ENCODE data around the gene RAB27B. TPM values are rescaled to one million over a fixed set of nuclear protein-coding genes. Genes with fewer than 3 reads are reported as not detected.
"Not testable (repeated sequence)": the region's sequence is repeated elsewhere in the genome, so short reads cannot be mapped to it uniquely, and the experiment has no call there.

Gene RAB27B, protein sequence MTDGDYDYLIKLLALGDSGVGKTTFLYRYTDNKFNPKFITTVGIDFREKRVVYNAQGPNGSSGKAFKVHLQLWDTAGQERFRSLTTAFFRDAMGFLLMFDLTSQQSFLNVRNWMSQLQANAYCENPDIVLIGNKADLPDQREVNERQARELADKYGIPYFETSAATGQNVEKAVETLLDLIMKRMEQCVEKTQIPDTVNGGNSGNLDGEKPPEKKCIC
- total RNA-seq = 10 to 100 TPM in 1 of 2 donors, 1 to 10 TPM in 1; 9.7 to 16.0 TPM
- long read RNA-seq, full-length matches to known transcripts = 1 of 2 reads
- long read RNA-seq, partial matches to known transcripts = 0 of 2 reads
- long read RNA-seq, other reads (novel, unspliced or antisense) = 1 of 2 reads

DNA sequence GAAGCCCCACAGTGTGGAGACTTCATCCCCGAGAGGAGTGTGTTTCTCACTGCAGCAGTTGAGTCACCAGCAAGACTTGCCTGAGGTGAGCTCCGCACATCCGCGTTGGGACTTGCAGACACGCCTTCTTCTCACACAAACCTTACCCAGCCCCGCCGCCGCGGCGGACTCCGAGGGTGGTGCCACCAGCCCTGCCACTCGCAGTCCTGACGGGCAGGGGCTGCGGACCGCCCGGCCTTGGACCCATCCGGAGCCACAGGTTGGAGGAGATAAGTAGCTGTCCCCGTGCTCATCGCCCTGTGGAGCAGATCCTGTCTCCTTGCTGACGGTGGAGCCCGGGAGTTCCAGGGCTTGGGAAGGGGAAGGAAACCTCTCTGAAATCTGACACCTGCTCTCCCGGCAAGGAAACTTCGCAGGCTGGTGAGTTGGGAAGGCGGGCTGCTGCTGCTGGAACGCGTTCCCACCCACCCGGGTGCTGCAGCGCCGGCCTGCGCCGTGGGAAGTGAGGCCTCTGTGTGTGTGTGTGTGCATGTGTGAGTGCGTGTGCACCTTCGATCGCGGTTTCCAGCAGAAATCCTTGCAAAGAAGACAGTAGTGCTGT is at the start of gene RAB27B:
RAB27B (plus strand) TSS at position 197 of the 601 bp plus-strand sequence. CDS start 49,109 bp downstream, outside the sequence.
- DNase-seq = peak; percentile 90 to 93
- intact Hi-C loops (cut with DNase I, micrococcal nuclease) = no loop called here
- ATAC-seq = peak; percentile 96

DNA sequence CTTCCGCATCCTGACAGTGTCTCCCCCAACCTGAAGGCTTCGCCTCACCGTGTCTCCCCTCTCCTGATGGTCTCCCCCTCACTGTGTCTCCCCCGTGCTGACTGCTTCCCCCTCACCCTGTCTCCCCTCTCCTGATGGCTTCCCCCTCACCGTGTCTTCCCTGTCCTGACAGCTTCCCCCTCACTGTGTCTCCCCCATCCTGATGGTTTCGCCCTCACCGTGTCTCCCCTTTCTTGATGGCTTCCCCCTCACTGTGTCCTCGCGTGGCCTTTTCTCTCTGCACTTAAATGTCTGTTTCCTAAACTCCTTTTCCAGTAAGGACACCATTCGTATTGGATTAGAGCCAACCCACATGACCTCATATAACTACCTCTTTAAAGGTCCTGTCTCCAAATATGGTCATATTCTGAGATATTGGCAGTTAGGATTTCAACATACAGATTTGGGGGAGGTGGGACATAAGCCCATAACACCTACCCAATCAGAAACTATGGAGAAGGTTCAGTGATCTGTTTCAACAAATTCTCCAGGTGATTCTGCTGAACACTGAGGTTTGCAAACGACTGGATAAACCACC is 47.9 kb upstream of the RAB27B start:
- intact Hi-C loops (cut with DNase I, micrococcal nuclease) = no loop called here
- DNase-seq (no peak), ATAC-seq (no peak)

DNA sequence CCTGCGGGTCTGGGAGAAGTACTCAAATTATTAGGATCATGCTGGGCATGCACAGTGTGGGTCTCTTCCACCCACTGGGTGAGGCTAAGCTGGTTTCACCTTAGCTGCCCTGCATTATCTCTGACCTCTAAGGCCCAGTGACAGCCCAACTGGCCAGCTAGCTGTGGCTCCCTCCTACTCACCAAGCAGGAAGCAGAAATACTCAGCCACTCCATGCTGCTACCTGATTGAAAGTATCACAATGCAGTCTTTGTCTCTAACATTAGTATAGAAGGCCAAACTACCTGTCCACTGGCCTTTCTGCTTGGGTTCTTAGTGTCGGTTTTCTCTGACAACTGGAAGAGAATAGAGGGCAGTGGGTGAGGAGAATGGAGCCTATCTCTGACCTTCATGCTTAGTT is 47.3 kb upstream of the RAB27B start:
- no peak for DNase-seq
- intact Hi-C loops (cut with DNase I, micrococcal nuclease) = no loop called here
- ATAC-seq = no peak

DNA sequence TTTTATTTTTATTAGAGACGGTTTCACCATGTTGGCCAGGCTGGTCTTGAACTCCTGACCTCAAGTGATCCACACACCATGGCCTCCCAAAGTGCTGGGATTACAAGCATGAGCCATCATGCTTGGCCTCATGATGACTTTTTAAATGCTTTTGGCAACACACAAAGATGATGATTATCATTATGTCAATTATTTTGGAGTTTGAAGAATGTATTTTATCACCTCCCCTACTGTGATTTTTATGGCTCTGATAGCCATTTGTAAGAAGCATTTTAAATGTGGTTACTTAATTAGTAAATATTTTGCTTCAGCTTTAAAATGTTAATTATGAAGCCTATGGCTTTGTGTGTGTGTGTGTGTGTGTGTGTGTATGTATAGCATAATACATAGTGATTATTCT is 45.1 kb upstream of the RAB27B start:
- intact Hi-C loops (cut with DNase I, micrococcal nuclease) = no loop called here
- DNase-seq (no peak), ATAC-seq (no peak)

- ATAC-seq = no peak
These were observed 42.1 kb upstream of the RAB27B start for GRCh38 chr18:54786206-54786605.

DNA sequence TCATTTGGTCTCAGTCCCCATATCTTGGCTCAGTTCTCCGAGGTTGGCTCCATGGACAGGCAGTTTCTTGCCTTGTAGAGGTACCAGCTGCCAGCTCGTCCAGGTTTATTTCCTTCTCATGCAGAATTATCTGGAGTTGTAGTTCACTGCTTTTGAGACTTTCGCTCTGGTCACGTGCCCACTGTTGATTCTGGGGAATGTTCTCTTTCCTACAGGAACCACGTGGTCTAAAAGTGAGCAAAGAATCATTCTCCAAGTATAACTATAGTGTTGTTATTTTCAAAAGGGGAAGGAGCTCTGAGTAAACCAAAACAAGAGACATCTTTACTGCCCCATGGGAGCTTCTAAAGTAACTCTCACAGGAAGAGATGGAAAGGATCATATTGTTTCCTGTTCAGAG is 41.2 kb upstream of the RAB27B start:
- ATAC-seq (no peak), DNase-seq (no peak)
- intact Hi-C loops (cut with DNase I, micrococcal nuclease) = no loop called here

More at GRCh38 chr18:54786206-54786605, 42.1 kb upstream of the RAB27B start:
- DNase-seq = no peak
- intact Hi-C loops (cut with DNase I, micrococcal nuclease) = no loop called here

DNA sequence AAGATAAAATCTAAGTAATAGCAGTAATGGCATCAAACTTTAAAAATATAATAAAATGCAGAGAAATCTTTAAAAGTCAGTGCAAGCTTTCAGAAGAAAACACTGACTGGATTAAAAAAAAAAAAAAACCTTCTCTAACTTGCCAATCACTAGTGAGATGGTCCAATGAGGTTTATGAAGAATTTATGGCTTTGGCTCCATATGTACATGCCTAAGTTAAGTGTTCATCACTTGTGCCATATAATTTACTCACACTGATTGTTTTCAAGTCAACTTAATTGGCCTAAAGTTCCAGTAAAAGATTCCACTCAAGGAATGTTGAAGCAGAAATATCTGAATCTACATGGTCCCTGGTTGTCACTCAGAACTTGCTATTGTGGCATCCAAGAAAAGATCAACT is 40.7 kb upstream of the RAB27B start:
- peak; percentile 58 for ATAC-seq
- DNase-seq = no peak
- intact Hi-C loops (cut with DNase I, micrococcal nuclease) = no loop called here

- intact Hi-C loops (cut with DNase I, micrococcal nuclease) = no loop called here
- DNase-seq (no peak), ATAC-seq (no peak)
These were observed 38.2 kb upstream of the RAB27B start for GRCh38 chr18:54790109-54790508.

- ATAC-seq (no peak), DNase-seq (no peak)
- intact Hi-C loops (cut with DNase I, micrococcal nuclease) = no loop called here
These were observed 36.6 kb upstream of the RAB27B start for GRCh38 chr18:54791657-54792056.

GRCh38 chr18:54792079-54792478 is 36.2 kb upstream of the RAB27B start:
- DNase-seq (no peak), ATAC-seq (no peak)
- intact Hi-C loops (cut with DNase I, micrococcal nuclease) = no loop called here

- no peak for ATAC-seq
- no peak for DNase-seq
- intact Hi-C loops (cut with DNase I, micrococcal nuclease) = no loop called here
These were observed 33.5 kb upstream of the RAB27B start for GRCh38 chr18:54794823-54795222.

DNA sequence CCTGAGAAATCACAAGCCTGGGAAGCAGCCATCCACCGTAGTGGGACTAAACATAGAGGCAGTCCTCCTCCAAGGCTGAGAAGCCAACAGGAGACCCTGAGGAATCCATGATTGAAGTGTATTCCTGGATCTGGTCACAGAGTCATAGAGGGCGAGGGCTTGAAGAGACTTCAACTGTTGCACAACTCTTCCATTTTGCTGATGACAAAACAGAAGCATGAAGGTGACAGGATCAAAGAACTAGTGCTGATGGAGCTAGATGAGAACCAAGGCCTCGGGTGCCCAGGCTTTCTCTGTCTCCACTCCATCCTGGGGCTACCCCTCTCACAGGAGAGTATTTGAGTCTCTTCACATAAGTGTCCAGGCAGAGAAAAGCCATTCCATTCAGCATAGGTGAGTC is 30.1 kb upstream of the RAB27B start:
- ATAC-seq = no peak
- intact Hi-C loops (cut with DNase I, micrococcal nuclease) = no loop called here
- DNase-seq = no peak

DNA sequence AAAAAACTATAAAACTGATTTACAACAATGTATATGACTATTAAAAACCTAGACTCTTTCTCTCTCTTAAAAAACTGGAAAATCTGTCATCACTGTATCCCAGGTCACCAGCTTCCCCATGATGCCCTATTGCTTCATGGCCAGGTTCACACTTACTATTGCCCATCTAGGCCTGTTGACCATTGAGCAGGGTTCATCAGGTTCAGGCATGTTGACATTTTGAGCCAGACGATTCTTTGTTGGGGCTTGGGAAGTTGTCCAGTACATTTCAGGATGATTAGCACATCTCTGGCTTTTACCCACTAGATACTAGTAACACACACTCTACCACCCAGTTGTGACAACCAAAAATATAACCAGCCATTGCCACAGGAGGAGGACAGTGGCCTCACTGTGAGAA is 26.9 kb upstream of the RAB27B start:
- ATAC-seq (no peak), DNase-seq (no peak)
- intact Hi-C loops (cut with DNase I, micrococcal nuclease) = no loop called here

GRCh38 chr18:54802178-54802577 is 26.1 kb upstream of the RAB27B start:
- DNase-seq (no peak), ATAC-seq (no peak)
- intact Hi-C loops (cut with DNase I, micrococcal nuclease) = no loop called here

GRCh38 chr18:54802686-54803395 is 25.4 kb upstream of the RAB27B start:
- intact Hi-C loops (cut with DNase I, micrococcal nuclease) = no loop called here
- DNase-seq (no peak), ATAC-seq (no peak)

DNA sequence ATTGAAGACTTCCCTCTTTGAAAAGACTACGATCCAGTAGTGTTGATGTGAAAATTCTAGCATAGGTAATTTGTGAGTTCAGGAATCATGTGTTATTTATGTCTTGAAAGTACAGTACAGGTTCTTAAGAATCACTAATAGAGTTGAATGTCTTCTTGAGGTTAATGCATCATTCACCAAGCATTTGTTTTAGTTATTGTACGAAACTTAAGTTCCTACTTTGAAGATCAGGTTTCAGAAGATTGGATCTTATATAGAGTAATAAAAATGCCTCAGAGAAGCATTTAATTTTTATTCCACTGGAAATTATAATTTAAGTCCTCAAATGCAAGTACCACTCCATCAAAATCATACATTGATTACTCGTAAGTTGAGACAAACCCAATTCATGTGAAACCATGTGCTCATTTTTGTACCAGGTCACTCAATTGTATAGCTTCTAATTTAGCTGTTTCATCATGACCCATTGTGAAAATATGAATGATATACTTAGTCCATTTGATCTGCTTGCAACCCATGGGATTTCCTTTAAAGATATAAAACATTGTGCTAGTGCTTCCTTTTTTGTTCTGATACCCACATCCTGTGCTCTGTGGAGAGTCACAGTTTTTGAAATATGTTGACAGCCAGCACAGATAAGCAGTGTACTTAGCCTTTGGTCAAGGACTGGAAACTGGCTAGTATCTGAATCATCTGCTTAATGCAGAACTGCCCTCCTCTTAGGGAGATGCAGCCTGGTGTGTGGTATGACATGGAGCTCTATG is 22.5 kb upstream of the RAB27B start:
- no peak for ATAC-seq
- intact Hi-C loops (cut with DNase I, micrococcal nuclease) = no loop called here
- no peak for DNase-seq

GRCh38 chr18:54806526-54806925 is 21.8 kb upstream of the RAB27B start:
- ATAC-seq (no peak), DNase-seq (no peak)
- intact Hi-C loops (cut with DNase I, micrococcal nuclease) = no loop called here

DNA sequence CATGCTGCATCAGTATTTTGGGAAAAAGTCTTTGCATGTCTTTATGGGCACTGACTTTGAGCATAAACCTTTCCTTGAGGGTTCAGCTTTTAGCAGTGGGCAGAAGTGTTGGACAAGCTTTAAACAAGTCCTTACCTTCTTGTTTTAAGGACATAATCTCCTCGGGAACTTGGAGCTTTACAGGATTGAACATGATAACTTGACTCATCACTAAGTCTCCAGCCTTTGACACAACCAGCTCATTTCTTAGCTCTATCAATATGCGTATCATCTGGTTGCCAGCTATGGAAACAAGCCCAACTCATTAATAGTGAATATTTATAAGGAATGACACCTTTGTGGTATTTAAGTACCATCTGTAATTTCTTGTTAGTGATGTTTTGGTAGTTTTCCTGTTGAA is 21.0 kb upstream of the RAB27B start:
- ATAC-seq (no peak), DNase-seq (no peak)
- intact Hi-C loops (cut with DNase I, micrococcal nuclease) = no loop called here

DNA sequence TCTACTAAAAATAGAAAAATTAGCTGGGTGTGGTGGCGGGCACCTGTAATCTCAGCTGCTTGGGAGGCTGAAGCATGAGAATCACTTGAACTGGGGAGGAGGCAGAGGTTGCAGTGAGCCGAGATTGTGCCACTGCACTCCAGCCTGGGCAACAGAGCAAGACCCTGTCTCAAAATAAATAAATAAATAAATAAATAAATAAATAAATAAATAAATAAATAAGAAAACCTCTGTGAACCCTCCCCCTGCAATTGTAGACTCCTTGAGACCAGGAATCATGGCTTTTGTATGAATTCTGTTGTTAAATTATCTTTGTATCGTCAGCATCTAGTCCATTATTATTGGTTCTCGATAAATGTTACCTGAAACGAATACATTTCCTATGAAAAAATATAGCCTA is 17.6 kb upstream of the RAB27B start:
- intact Hi-C loops (cut with DNase I, micrococcal nuclease); DNase-seq; ATAC-seq: not testable (repeated sequence)

All from left colon (tissue), 2 donors.